Smooth muscle cell (in vitro differentiated cells): ENCODE results near the gene CSMD2. TPM values are rescaled to one million over a fixed set of nuclear protein-coding genes. Genes with fewer than 3 reads are reported as not detected.
"Not testable (repeated sequence)": the region's sequence is repeated elsewhere in the genome, so short reads cannot be mapped to it uniquely, and the experiment has no call there.

Source experiments
- DNase-seq: peaks from one replicate; lab custom pipeline; 2025; ENCODE audit not compliant: unreplicated experiment; lab: John Stamatoyannopoulos, UW
- H2AFZ ChIP-seq: fragments of 200-600 bp; sonication (generic); 2 replicates; pipeline ENCODE4 v1.6.0; 2016; ENCODE audit warnings: antibody characterized with exemption, low read depth, mild to moderate bottlenecking
- H3F3A ChIP-seq: fragments of 200-600 bp; sonication (generic); 2 replicates; pipeline ENCODE4 v1.6.0; 2017; ENCODE audit warnings: antibody characterized with exemption, low read depth
- H3K27ac ChIP-seq: fragments of 200-600 bp; sonication (generic); 2 replicates; pipeline ENCODE4 v1.5.1; 2016; ENCODE audit warnings: low read depth, mild to moderate bottlenecking
- H3K27me3 ChIP-seq: fragments of 200-600 bp; sonication (generic); 2 replicates; pipeline ENCODE4 v1.6.1; 2016; ENCODE audit warnings: low read depth, mild to moderate bottlenecking
- H3K36me3 ChIP-seq: fragments of 200-600 bp; sonication (generic); 2 replicates; pipeline ENCODE4 v1.5.1; 2016; ENCODE audit warnings: low read depth
- H3K4me1 ChIP-seq: fragments of 200-600 bp; sonication (generic); 2 replicates; pipeline ENCODE4 v1.5.1; 2016; ENCODE audit warnings: low read depth
- H3K4me2 ChIP-seq: fragments of 200-600 bp; sonication (generic); 2 replicates; pipeline ENCODE4 v1.6.0; 2016; ENCODE audit warnings: mild to moderate bottlenecking
- H3K4me3 ChIP-seq: fragments of 200-600 bp; sonication (generic); 2 replicates; pipeline ENCODE4 v1.5.1; 2016; ENCODE audit warnings: mild to moderate bottlenecking
- H3K79me2 ChIP-seq: fragments of 200-600 bp; sonication (generic); 2 replicates; pipeline ENCODE4 v1.6.0; 2016; ENCODE audit warnings: low read depth, mild to moderate bottlenecking
- H3K9ac ChIP-seq: fragments of 200-600 bp; sonication (generic); 2 replicates; pipeline ENCODE4 v1.6.0; 2016; ENCODE audit warnings: low read depth
- H3K9me3 ChIP-seq: fragments of 200-600 bp; sonication (generic); replicated peaks from 2 replicates; pipeline ENCODE4 v1.5.1; 2016; ENCODE audit warnings: low read depth
- H4K20me1 ChIP-seq: fragments of 200-600 bp; sonication (generic); 2 replicates; pipeline ENCODE4 v1.6.0; 2016; ENCODE audit warnings: low read depth
- CTCF ChIP-seq: fragments of 200-600 bp; sonication (generic); IDR thresholded peaks from 2 replicates; pipeline ENCODE4 v1.5.1; 2017; ENCODE audit warnings: borderline replicate concordance, mild to moderate bottlenecking, antibody characterized with exemption; ENCODE audit not compliant: insufficient read depth, poor library complexity, severe bottlenecking
- WGBS: methylation state at CpG from one replicate; pipeline ENCODE4 v1.1.7; 2016; ENCODE audit warnings: low lambda C conversion rate; 5-methylcytosine and 5-hydroxymethylcytosine counted together
- polyA plus RNA-seq: library from polyadenylated mRNA; unstranded; fragments of >200 nt; fragmentation: Nextera tagmentation; extraction: Ambion mirVana; gene quantifications from 2 replicates; pipeline ENCODE4 v1.2.1, GENCODE V29; 2016
- total RNA-seq: library from RNA; depleted of rRNA; stranded (reverse); fragments of >200 nt; gene quantifications from 2 replicates; pipeline ENCODE4 v1.2.3, GENCODE V29; 2014

The CSMD2 gene
- total and polyA plus RNA-seq, 2 experiments from 2014 or later: 0.65 to 1.8 TPM

- peaks cover 8% of the 10 kb centered on the region for H3K27me3 ChIP-seq
- no peaks in the 10 kb centered on the region for H3K79me2 ChIP-seq
- H3K36me3 ChIP-seq: no peaks in the 10 kb centered on the region
- H3K4me2 ChIP-seq: no peak overlapping the region
- H3K9me3 ChIP-seq: no peaks in the 10 kb centered on the region
- no peak overlapping the region for H3K4me3 ChIP-seq
- H3F3A ChIP-seq: no peaks in the 10 kb centered on the region
- no peaks in the 10 kb centered on the region for H4K20me1 ChIP-seq
- DNase-seq: no peak
- WGBS: 100% methylated on average over 1 of the region's 1 CpG
- H3K27ac ChIP-seq: no peak overlapping the region
- H3K9ac ChIP-seq: no peak overlapping the region
- H3K4me1 ChIP-seq: no peaks in the 10 kb centered on the region
- H2AFZ ChIP-seq: no peak overlapping the region
- no peak for TF ChIP-seq CTCF
Measured at GRCh38 chr1:34101151-34101550, 63.9 kb downstream of the CSMD2 start.

GRCh38 chr1:34100332-34100731 lies 64.7 kb downstream of the CSMD2 start:
- 84% methylated on average over 5 of the region's 5 CpGs for WGBS
- Histone ChIP-seq H2AFZ (no peak overlapping the region), H3K27me3 (peaks cover under 1% of the 10 kb centered on the region), H3K4me2 (no peak overlapping the region), H3K9me3 (no peaks in the 10 kb centered on the region), H4K20me1 (no peaks in the 10 kb centered on the region), H3K4me1 (no peaks in the 10 kb centered on the region), H3K9ac (no peak overlapping the region), H3F3A (no peaks in the 10 kb centered on the region), H3K27ac (no peak overlapping the region), H3K79me2 (no peaks in the 10 kb centered on the region), H3K36me3 (no peaks in the 10 kb centered on the region), H3K4me3 (no peak overlapping the region)
- TF ChIP-seq CTCF: no peak
- DNase-seq: no peak

GRCh38 chr1:34092399-34092798 lies 72.6 kb downstream of the CSMD2 start:
- not testable (repeated sequence) for H3K9me3 ChIP-seq, H3K36me3 ChIP-seq, H3K4me3 ChIP-seq, H3K27me3 ChIP-seq, H3K4me1 ChIP-seq, H3F3A ChIP-seq, H3K9ac ChIP-seq, H3K27ac ChIP-seq, H4K20me1 ChIP-seq, H3K4me2 ChIP-seq, DNase-seq, H2AFZ ChIP-seq, H3K79me2 ChIP-seq
- 88% methylated on average over 17 of the region's 27 CpGs for WGBS

GRCh38 chr1:34089731-34090130 lies 75.3 kb downstream of the CSMD2 start:
- TF ChIP-seq CTCF: no peak
- Histone ChIP-seq H3F3A (no peaks in the 10 kb centered on the region), H3K27me3 (no peaks in the 10 kb centered on the region), H3K27ac (no peak overlapping the region), H2AFZ (no peak overlapping the region), H3K79me2 (no peaks in the 10 kb centered on the region), H3K4me1 (no peaks in the 10 kb centered on the region), H3K4me3 (no peak overlapping the region), H3K4me2 (no peak overlapping the region), H3K9me3 (no peaks in the 10 kb centered on the region), H3K9ac (no peak overlapping the region), H4K20me1 (no peaks in the 10 kb centered on the region), H3K36me3 (no peaks in the 10 kb centered on the region)
- 92% methylated on average over 6 of the region's 6 CpGs for WGBS
- no peak for DNase-seq
